HepG2 (cell line): ENCODE data around the gene ANKRD40CL. TPM values are rescaled to one million over a fixed set of nuclear protein-coding genes. Genes with fewer than 3 reads are reported as not detected.

ENCODE experiments used
- ATAC-seq: fragments of 200-7000 bp; cut with Tn5 transposase; 3 replicates; pipeline ENCODE4 v1.9.1; 2020; ENCODE audit warnings: mild to moderate bottlenecking, moderate library complexity
- BruUV-seq: library from RNA; stranded (reverse); fragments of 400-500 nt; replicated peaks from 2 replicates; lab custom pipeline; 2021; lab: Mats Ljungman, UMichigan
- CTCF ChIA-PET: fragments of 300-600 bp; formaldehyde crosslinking; extraction: SDS; loops from one replicate; lab custom pipeline; 2021; ENCODE audit warnings: low total read pairs, inconsistent platforms, low intra/inter-chr PET ratio; lab: Yijun Ruan, JAX
- POLR2A ChIA-PET: fragments of 350-600 bp; sonication (Branson Sonifier 250); formaldehyde crosslinking; loops from one replicate; lab custom pipeline; 2020; ENCODE audit warnings: antibody characterized with exemption, inconsistent platforms; lab: Yijun Ruan, JAX
- DNase-seq: peaks from one replicate; pipeline ENCODE4 v3.0.0-alpha.2; 2015; ENCODE audit warnings: low spot score
- FAIRE-seq: peaks from 3 replicates; lab custom pipeline; 2011; peaks lifted over from hg19 to GRCh38; lab: Jason Lieb, UNC
- H2AFZ ChIP-seq: one replicate; pipeline ENCODE4 v1.6.1; 2011; ENCODE audit warnings: low read length, inconsistent platforms
- H3K27ac ChIP-seq: fragments of 300-600 bp; 3 replicates; pipeline ENCODE4 v1.8.0; 2011; ENCODE audit warnings: mixed run types, mild to moderate bottlenecking, mixed read lengths, low read length, inconsistent platforms; ENCODE audit not compliant: insufficient read depth; ENCODE audit errors: extremely low read length
- H3K27me3 ChIP-seq, 2 experiments: fragments of 200-600 bp in 1 of 2; 2 replicates in 1 of 2; 3 replicates in 1 of 2; pipeline versions ENCODE4 v1.6.0 to v1.8.0; 2011; ENCODE audit warnings: low read length in 2 of 2, mild to moderate bottlenecking in 2 of 2, moderate library complexity in 2 of 2, inconsistent platforms in 1 of 2; ENCODE audit not compliant: insufficient read depth in 2 of 2, control insufficient read depth in 1 of 2
- H3K36me3 ChIP-seq, 2 experiments: fragments of 200-600 bp in 1 of 2; replicated peaks in 1 of 2; 2 replicates in 1 of 2; 3 replicates in 1 of 2; pipeline versions ENCODE4 v1.5.1 to v1.8.0; 2011; ENCODE audit warnings: low read length in 2 of 2, inconsistent platforms in 1 of 2; ENCODE audit not compliant: insufficient read depth in 2 of 2, control insufficient read depth in 1 of 2
- H3K4me1 ChIP-seq: 2 replicates; pipeline ENCODE4 v1.5.1; 2012; ENCODE audit warnings: low read length, inconsistent platforms; ENCODE audit not compliant: insufficient read depth
- H3K4me2 ChIP-seq: 2 replicates; pipeline ENCODE4 v1.6.0; 2011; ENCODE audit warnings: low read depth, low read length, inconsistent platforms
- H3K4me3 ChIP-seq, 3 experiments: fragments of 200-600 bp in 1 of 3; sonication (generic), shearing (Covaris generic) in 1 of 3; replicated peaks in 1 of 3; 2 replicates each; pipeline ENCODE4 v1.5.1; 2011 to 2016; ENCODE audit warnings: low read length in 3 of 3, inconsistent platforms in 2 of 3, low read depth in 2 of 3, mild to moderate bottlenecking in 2 of 3, control low read depth in 1 of 3, mixed read lengths in 1 of 3; ENCODE audit not compliant: insufficient read depth in 1 of 3
- H3K79me2 ChIP-seq: one replicate; pipeline ENCODE4 v1.6.1; 2011; ENCODE audit warnings: low read length, inconsistent platforms; ENCODE audit not compliant: insufficient read depth
- H3K9ac ChIP-seq: 2 replicates; pipeline ENCODE4 v1.6.0; 2011; ENCODE audit warnings: mild to moderate bottlenecking, low read depth, low read length, inconsistent platforms; ENCODE audit not compliant: insufficient read depth
- H3K9me3 ChIP-seq: 2 replicates; pipeline ENCODE4 v1.5.1; 2012; ENCODE audit warnings: mild to moderate bottlenecking, low read length
- H4K20me1 ChIP-seq: 2 replicates; pipeline ENCODE4 v1.6.0; 2011; ENCODE audit warnings: inconsistent platforms, mild to moderate bottlenecking, low read length, moderate library complexity; ENCODE audit not compliant: insufficient read depth
- CREM ChIP-seq, 2 experiments: sonication (generic) in 1 of 2; formaldehyde crosslinking in 1 of 2; IDR thresholded peaks; 2 replicates each; pipeline versions ENCODE4 v1.4.0 to v1.6.1; 2016 to 2020; ENCODE audit warnings: antibody characterized with exemption in 1 of 2, mild to moderate bottlenecking in 1 of 2, missing genetic modification reagents in 1 of 2
- EP300 ChIP-seq, 3 experiments: sonication (generic) in 1 of 3; formaldehyde crosslinking in 1 of 3; IDR thresholded peaks; 2 replicates each; pipeline versions ENCODE4 v1.5.1 to v1.6.1; 2011 to 2020; ENCODE audit warnings: low read depth in 2 of 3, low read length in 2 of 3, borderline replicate concordance in 1 of 3, improper control_type of control experiment in 1 of 3, mild to moderate bottlenecking in 1 of 3, missing genetic modification reagents in 1 of 3, moderate library complexity in 1 of 3
- GABPA ChIP-seq, 2 experiments: IDR thresholded peaks; 2 replicates each; pipeline ENCODE4 v1.6.1; 2011 to 2016; ENCODE audit warnings: low read depth in 2 of 2, low read length in 1 of 2, missing biosample characterization in 1 of 2, missing genetic modification characterization in 1 of 2
- TAF15 ChIP-seq: fragments of 200-400 bp; formaldehyde crosslinking; IDR thresholded peaks from one replicate; pipeline ENCODE4 v1.6.1; 2018; ENCODE audit warnings: mild to moderate bottlenecking, low read depth, low read length; ENCODE audit not compliant: poor library complexity, severe bottlenecking
- ZBTB7B ChIP-seq: sonication (generic); formaldehyde crosslinking; IDR thresholded peaks from 2 replicates; pipeline ENCODE4 v1.4.0; 2020; ENCODE audit warnings: missing genetic modification reagents
- ZFY ChIP-seq: sonication (generic); formaldehyde crosslinking; IDR thresholded peaks from 2 replicates; pipeline ENCODE4 v1.4.0; 2020; ENCODE audit warnings: missing genetic modification reagents
- ZMYM2 ChIP-seq: sonication (generic); formaldehyde crosslinking; IDR thresholded peaks from 2 replicates; pipeline ENCODE4 v1.8.0; 2022; ENCODE audit warnings: mild to moderate bottlenecking, missing genetic modification reagents
- ZNF256 ChIP-seq: sonication (generic); formaldehyde crosslinking; conservative IDR thresholded peaks from 2 replicates; pipeline ENCODE4 v1.4.0; 2020; ENCODE audit warnings: missing genetic modification reagents
- ZNF468 ChIP-seq: sonication (generic); formaldehyde crosslinking; IDR thresholded peaks from 2 replicates; pipeline ENCODE4 v1.8.0; 2022; ENCODE audit warnings: mild to moderate bottlenecking, moderate library complexity, missing genetic modification reagents
- ZNF501 ChIP-seq: sonication (generic); formaldehyde crosslinking; IDR thresholded peaks from 2 replicates; pipeline ENCODE4 v1.5.1; 2020; ENCODE audit warnings: mild to moderate bottlenecking, moderate library complexity, missing genetic modification reagents
- WGBS: methylation state at CpG from one replicate; pipeline ENCODE4 v1.1.6; 2017; ENCODE audit warnings: low lambda C conversion rate; 5-methylcytosine and 5-hydroxymethylcytosine counted together
- in situ Hi-C: cut with HindIII; loops from 2 replicates; pipeline ENCODE4 v1.10.0; 2017; ENCODE audit warnings: low pct_unique_long_range_greater_than_20kb; ENCODE audit not compliant: extremely low pct_ligation_motif_present
- intact Hi-C: fragments of 100-400 bp; cut with micrococcal nuclease; formaldehyde crosslinking; loops from one replicate; pipeline ENCODE4 v1.10.0; 2022; ENCODE audit not compliant: unreplicated experiment
- polyA plus RNA-seq, 8 experiments: library from polyadenylated mRNA; depleted of rRNA in 3 of 8; stranded (reverse) in 7 of 8; unstranded in 1 of 8; fragments of >200 nt; fragmentation: Illumina TruSeq in 4 of 8; extraction: Trizol in 4 of 8; gene quantifications; 2 replicates each; pipeline versions ENCODE4 v1.2.1 to v1.2.3, GENCODE V29; 2011 to 2016; ENCODE audit warnings: low read depth in 4 of 8, missing spikeins in 1 of 8, mixed read lengths in 1 of 8; ENCODE audit not compliant: insufficient read depth in 1 of 8
- total RNA-seq, 5 experiments: library from RNA; depleted of rRNA; stranded (reverse); fragments of >200 nt; fragmentation: Illumina TruSeq; extraction: Trizol; gene quantifications; 2 replicates each; pipeline ENCODE4 v1.2.3, GENCODE V29; 2016; ENCODE audit warnings: low read depth in 1 of 5
- TF ChIP-seq, protein P1 (sequence below): IDR thresholded peaks from 2 replicates; pipeline ENCODE4 v1.6.1; 2016
- TF ChIP-seq, protein P2 (sequence below): sonication (generic); formaldehyde crosslinking; IDR thresholded peaks from 2 replicates; pipeline ENCODE4 v1.4.0; 2020; ENCODE audit warnings: missing genetic modification reagents, borderline replicate concordance
- TF ChIP-seq, protein P3 (sequence below): sonication (generic); formaldehyde crosslinking; IDR thresholded peaks from 2 replicates; pipeline ENCODE4 v1.5.1; 2020; ENCODE audit warnings: missing genetic modification reagents, mild to moderate bottlenecking, borderline replicate concordance

ANKRD40CL gene
- total and polyA plus RNA-seq, 2 of the 13 experiments (the other 11 are each of a cell fraction or from before 2014, with no cell fraction given), result 0.03 to 0.11 TPM

DNA sequence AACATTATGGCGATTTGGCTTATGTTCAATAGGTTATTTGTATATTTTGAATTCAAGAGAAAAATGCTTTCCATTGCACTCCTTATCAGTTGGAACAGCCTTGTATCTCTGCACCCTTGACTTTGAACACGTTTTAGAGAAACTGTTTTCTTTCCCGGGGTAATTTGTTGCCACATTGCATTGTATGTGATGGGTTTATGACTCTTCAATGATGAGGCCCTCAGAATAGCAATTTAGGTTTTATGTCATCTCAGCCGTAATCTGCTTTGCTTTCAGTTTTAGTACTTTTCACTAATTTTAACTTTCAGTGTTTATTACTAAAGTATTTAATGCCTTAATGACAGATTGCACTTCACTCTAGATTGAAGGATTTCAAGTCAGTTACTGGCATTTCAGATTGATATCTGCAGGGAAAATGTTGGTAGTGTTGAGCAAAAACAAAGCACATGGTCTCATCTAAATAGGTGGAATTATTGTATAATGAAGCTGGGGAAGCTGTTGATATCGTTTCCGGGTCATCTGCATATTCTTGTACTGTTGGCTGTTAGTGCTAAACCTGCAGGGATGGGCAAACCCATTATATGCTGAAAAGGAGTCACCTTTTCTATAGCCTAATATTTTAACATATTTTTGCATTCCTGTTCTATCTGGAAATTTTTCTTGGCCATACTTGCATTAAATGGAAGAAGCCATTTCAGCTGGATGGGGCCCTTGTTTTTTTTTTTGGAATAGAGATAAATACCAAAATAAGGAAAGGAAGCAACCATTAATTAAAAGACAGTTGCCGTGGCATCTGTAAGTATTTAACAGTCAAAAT lies 45.9 kb downstream of the ANKRD40CL start (continued):
- TF ChIP-seq GABPA (IDR thresholded peaks at IDR 0.05; ENCODE audit: low read depth, low read length) (peak; percentile 7; the same call in 1 of the 2 replicates), GABPA (CRISPR knock-in tag; IDR thresholded peaks at IDR 0.05; ENCODE audit: low read depth) (peak; percentile 83), ZNF501 (CRISPR knock-in tag) (no peak), CREM (IDR thresholded peaks at IDR 0.05) (peak; percentile 33; the same call in 1 of the 2 replicates), CREM (CRISPR knock-in tag; IDR thresholded peaks at IDR 0.05) (no peak), ZMYM2 (CRISPR knock-in tag) (no peak)
- TF ChIP-seq, protein P1, sequence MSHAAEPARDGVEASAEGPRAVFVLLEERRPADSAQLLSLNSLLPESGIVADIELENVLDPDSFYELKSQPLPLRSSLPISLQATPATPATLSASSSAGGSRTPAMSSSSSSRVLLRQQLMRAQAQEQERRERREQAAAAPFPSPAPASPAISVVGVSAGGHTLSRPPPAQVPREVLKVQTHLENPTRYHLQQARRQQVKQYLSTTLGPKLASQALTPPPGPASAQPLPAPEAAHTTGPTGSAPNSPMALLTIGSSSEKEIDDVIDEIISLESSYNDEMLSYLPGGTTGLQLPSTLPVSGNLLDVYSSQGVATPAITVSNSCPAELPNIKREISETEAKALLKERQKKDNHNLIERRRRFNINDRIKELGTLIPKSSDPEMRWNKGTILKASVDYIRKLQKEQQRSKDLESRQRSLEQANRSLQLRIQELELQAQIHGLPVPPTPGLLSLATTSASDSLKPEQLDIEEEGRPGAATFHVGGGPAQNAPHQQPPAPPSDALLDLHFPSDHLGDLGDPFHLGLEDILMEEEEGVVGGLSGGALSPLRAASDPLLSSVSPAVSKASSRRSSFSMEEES, result 0 out of 2 replicates have a peak, but pooled peaks have one; percentile 17
- TF ChIP-seq, all 625 proteins: peak for 10

DNA sequence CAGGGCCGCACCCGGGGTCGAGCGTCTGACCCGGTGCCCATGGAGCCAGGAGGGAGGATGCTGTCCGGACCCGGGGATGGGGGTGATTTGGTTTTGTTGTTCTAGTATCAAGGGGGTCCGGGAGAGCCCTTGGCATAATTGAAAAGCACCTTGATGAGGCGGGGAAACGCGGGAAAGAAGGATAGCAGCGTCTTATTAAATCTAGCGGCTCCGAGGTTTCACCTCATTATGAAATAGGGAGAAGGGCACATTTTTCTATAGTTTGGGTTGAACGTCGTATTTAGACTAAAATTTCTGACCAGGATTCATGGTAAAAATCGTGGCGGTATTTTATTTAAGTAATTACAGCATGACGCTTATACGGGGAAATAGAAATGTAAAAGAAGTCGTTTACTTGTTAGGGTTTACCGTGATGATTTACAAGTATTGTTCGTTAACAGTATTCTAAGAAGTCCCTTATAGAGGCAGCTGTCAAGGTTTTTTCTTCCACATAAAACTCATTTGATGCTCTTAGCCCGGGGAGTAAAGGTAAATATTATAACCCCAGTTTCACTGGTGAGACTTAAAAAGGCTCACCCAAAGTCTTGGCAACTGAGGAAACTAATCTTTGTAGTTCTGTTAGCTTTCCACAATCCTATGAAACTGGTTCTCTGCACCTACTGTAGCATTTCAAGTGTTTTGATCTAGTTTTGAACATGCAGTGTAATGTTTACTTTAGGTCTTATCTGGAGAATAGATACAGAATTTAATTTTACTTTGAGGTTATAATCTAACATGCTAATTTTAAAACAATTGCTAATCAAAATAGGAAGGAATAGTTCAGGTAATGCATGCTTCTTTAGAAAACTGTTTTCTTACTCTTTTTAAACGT lies 47.2 kb downstream of the ANKRD40CL start:
- intact Hi-C loops (no loop called here), in situ Hi-C loops (no loop called here)
- Histone ChIP-seq H3K9me3 (no peaks in the 10 kb centered on the region), H3K4me2 (peak overlapping the region; percentile 95), H2AFZ (no peak overlapping the region), H3K36me3 (peaks cover 0 to 1% of the 10 kb centered on the region in 2 experiments; a peak in 1 of 5 replicates), H3K27ac (peak overlapping the region; percentile 95), H3K79me2 (peaks cover 57% of the 10 kb centered on the region), H3K9ac (peak overlapping the region; percentile 97), H3K4me3 (peak overlapping the region; percentile 82 to 96 (median 94)), H3K4me1 (peaks cover 70% of the 10 kb centered on the region), H4K20me1 (peaks cover 55% of the 10 kb centered on the region), H3K27me3 (no peaks in the 10 kb centered on the region)
- CTCF ChIA-PET, result no interaction called here
- no peak for FAIRE-seq
- POLR2A ChIA-PET, result interaction anchor here (0.7 to 4.2 kb wide), 37 partner anchors 8 to 510 kb away, joined by 3 to 54 read pairs (median 5); partner anchors contain the start of genes ANKRD40, CACNA1G and TOB1
- under 1% methylated on average over 25 of the region's 25 CpGs for WGBS
- DNase-seq, result no peak
- ATAC-seq, result no peak
- BruUV-seq, result TSS peak; percentile 64
- TF ChIP-seq ZFY (CRISPR knock-in tag) (0 out of 2 replicates have a peak, but pooled peaks have one; percentile 3), TAF15 (peak; percentile 30), ZNF256 (0 out of 2 replicates have a peak, but pooled peaks have one; percentile 4), EP300 (IDR thresholded peaks at IDR 0.05; ENCODE audit: low read depth in 2 of 2, low read length in 2 of 2) (peak in 1 of 2 experiments; percentile 2; a peak in 1 of 4 replicates), EP300 (CRISPR knock-in tag; IDR thresholded peaks at IDR 0.05; ENCODE audit: borderline replicate concordance) (no peak), ZNF468 (0 out of 2 replicates have a peak, but pooled peaks have one; percentile 16), ZBTB7B (CRISPR knock-in tag) (peak; percentile 4; the same call in 1 of the 2 replicates)
- TF ChIP-seq, protein P2, sequence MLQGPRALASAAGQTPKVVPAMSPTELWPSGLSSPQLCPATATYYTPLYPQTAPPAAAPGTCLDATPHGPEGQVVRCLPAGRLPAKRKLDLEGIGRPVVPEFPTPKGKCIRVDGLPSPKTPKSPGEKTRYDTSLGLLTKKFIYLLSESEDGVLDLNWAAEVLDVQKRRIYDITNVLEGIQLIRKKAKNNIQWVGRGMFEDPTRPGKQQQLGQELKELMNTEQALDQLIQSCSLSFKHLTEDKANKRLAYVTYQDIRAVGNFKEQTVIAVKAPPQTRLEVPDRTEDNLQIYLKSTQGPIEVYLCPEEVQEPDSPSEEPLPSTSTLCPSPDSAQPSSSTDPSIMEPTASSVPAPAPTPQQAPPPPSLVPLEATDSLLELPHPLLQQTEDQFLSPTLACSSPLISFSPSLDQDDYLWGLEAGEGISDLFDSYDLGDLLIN (CRISPR knock-in tag), result 0 out of 2 replicates have a peak, but pooled peaks have one; percentile 26
- TF ChIP-seq, protein P3, sequence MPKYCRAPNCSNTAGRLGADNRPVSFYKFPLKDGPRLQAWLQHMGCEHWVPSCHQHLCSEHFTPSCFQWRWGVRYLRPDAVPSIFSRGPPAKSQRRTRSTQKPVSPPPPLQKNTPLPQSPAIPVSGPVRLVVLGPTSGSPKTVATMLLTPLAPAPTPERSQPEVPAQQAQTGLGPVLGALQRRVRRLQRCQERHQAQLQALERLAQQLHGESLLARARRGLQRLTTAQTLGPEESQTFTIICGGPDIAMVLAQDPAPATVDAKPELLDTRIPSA (CRISPR knock-in tag), result 0 out of 2 replicates have a peak, but pooled peaks have one; percentile 2
